GM18508 (cell line): ENCODE measurements around the gene PRKCI.
"Not testable (repeated sequence)": the region's sequence is repeated elsewhere in the genome, so short reads cannot be mapped to it uniquely, and the experiment has no call there.

Source experiments
- ATAC-seq: cut with Tn5 transposase; IDR thresholded peaks from one replicate; pipeline ENCODE4 v1.9.1; 2021; ENCODE audit warnings: moderate number of reproducible peaks; ENCODE audit not compliant: insufficient read depth, unreplicated experiment

Gene PRKCI

DNA sequence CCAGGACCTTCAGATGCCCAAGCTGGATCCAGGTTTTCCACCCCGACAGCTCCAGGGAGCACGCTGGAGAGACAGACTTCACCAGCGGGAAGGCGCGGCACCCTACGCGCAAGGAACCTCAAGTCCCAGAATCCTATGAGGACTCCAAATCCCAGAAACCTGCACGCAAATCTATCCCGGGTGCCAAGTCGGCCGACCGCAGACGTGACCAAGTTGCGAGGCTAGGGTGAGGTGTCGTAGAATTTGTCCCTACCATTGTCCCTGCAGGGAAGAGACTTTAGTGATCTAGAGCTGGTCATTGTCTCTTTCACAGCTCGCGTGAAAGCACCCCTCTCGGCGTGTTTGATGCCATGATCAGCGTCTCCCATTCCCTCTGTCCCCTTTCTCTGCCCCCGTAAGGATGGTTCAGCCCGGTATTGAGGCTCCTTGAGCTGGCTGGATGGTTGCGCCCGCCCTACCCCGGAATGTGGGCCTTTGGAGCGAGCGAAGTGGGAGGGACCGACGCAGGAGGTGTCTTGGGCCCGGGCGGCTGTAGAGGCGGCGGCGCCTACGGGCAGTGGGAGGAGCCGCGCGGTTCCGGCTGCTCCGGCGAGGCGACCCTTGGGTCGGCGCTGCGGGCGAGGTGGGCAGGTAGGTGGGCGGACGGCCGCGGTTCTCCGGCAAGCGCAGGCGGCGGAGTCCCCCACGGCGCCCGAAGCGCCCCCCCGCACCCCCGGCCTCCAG, at the start of gene PRKCI:
PRKCI (plus strand) TSS at position 501 of the 723 bp plus-strand sequence. CDS start 246 bp downstream, outside the sequence.
- peak; percentile 84 for ATAC-seq

DNA sequence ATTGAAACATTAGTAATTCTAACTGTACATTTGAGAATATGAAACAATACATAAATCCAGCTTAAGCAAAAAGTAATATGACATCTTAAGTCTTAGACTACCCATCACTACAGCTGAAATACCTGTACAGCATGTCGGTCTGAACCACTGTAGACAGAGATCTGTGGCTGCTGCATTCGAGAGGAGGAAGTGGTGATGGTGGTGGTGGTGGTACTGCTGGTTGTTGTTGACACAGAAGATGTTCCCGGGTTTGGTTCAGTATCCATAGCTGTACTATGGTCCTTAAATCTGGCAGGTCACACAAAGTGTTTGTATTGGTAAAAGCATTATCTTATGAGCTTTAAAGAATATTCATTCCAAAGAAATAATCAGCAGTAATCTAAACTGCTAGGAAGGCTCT, 43.6 kb upstream of the PRKCI start:
- ATAC-seq, result no peak

DNA sequence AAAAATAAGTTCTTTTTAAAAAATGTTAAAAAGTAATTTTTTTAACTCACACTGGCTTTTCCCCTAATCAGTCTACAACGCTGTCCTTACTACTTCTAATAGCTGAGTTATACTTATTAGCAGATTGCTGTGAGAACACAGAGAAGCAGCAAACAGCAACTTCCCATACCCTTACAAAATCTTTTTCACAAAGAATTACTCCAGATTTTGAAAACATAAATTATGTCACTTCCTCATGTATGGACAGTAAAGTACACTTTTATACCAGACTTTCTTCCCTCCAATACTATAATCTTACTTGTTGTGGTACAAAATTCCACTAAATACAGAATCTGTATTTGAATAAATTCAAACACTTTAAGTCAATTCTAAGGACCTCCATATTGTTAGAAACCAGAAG, 42.8 kb upstream of the PRKCI start:
- ATAC-seq, result no peak

DNA sequence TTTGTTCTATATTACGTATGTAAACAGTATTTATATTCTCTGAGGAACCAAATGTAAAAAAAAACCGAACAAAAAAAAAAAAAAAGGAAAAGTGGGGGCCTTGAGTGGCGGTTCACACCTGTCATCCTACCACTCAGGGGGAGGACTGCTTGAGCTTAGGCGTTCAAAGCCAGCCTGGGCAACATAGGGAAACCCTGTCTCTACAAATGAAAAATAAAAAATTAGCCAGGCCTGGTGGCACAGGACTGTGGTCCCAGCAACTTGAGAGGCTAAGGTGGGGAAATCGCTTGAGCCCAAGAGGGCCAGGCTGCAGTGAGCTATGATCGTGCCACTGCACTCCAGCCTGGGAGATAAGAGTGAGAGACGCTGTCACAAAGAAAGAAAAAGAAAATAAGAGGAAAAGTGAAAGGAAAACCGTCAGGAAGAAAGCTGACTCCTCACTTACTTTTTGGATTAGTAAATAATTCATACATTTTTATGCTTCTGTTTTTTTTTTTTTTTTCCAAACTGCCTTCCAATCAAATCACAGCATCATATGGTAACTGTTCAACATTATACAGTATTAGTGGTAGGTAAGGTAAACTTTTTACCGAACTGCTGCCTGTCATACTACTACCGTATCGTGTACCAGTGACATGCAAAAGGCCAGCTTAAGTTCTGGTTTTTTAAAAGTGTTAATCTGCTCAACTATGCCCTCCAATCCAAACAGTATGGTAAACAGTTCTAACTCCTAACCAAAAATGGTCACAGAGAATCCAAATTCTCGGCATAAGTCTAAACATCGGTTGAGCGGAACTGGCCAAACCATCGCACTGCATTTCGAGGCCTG, 41.9 kb upstream of the PRKCI start:
- peak; percentile 20 for ATAC-seq

DNA sequence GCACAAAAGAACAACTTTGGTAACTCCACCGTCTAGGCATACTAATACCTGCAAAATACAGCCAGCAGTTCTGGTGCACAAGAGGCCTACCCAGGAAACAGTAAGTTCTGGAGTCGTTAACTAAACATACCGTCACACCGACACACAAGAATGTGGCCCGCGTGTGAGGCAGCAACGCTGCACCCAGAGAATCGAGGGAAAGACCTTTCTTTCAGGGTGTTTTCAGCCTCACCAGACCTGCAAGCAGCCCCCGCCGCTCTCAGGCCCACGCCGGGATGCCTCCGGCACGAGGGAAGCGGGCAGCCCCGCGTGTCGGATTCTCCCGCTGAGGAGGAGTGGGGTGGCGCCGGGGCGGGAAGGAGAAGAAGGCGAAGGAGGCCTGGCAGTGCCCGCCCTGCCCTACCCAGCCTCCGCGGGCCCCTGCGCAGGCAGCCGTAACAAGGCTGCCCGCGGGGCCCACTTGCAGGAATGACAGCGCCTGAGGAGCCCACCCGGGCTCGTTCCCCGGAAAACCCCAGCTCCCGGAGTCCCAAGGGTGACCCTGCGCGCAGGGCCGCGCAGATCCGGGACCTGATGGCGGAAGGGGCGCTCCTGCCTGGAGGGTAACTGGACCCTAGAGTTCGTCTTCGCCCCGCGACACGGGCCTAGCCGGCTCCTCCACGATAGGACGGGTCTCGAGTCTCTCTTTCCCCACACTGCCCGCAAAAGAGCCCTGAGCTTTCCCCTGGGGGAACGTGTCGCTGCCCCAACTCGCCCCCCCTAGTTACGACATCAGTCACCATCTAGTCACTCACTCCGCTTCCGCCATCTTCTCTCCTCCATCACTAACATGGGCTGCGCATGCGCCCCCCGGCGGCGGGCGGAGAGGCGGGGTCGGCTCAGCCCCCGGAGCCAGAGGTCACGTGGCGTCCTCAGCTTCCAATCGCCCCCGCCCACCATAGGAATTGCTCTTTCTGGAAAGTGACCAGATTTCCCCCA, 41.0 kb upstream of the PRKCI start, which contains the start of gene PHC3:
PHC3 (minus strand) TSS at position 826 of the 978 bp plus-strand sequence; CDS start at position 808, 18 bp downstream.
- peak; percentile 63 for ATAC-seq

DNA sequence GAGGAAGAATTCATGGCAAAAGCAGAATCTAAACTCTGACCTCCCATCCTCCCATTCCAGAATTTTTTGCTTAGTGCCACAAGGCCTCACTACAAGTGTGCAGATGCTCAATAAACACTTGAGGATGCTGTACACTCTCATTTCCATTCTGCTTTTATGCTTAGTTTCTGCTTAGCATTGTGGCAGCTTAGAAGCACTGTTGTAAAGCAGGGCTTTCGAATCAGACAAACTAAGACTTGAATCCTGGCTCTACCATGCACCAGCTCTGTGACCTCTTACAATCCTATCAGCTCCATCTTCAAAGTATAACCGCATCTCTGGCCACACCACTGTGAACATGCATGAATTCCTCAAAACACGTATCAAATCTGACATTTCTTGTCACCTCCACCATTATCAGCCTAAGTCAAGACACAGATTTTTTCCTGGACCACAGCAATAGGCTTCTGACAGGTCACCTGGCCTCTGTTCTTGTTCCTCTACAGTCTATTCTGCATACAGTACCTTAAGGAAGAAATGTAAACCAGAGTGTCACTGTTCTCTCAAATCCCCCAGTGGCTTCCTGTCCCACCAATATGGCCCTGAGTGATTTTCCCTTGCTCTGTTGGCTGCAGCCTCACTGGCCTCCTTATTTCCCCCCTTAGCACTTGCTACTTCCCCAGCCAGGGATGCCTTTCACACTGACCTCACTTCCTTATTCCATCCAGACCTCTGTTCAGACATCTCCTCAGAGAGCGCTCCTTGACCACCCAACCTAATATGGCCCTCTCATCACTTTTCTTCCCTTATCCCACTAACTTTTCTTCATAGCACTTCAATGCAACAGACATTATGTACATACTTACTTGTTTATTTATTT, 32.6 kb upstream of the PRKCI start:
- ATAC-seq, result no peak

DNA sequence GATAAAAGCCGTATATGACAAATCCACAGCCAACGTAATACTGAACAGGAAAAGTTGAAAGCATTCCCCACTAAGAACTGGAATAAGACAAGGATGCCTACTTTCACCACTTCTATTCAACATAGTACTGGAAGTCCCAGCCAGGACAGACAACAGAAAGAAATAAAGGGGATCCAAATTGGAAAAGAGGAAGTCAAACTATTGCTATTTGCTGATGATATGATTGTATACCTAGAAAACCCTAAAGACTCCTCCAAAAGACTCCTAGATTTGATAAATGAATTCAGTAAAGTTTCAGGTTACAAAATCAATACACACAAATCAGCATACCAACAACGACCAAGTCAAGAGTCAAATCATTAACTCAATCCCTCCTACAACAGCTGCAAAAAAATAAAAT, 26.5 kb upstream of the PRKCI start:
- not testable (repeated sequence) for ATAC-seq

DNA sequence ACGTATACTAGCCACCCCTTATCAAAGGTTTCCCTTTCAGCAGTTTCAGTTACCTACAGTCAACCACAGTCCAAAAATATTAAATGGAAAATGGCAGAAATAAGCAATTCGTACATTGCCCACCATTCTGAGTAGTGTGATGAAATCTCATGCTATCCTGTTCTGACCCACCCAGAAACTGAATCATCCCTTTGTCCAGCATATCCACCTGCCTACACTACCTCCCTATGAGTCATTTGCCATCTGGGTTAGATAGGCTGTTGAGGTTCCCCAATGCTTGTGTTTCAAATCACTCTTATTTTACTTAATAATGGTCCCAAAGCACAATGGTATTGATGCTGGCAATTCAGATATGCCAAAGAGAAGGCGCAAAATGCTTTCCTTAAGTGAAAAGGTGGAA, 25.4 kb upstream of the PRKCI start:
- ATAC-seq, result no peak

DNA sequence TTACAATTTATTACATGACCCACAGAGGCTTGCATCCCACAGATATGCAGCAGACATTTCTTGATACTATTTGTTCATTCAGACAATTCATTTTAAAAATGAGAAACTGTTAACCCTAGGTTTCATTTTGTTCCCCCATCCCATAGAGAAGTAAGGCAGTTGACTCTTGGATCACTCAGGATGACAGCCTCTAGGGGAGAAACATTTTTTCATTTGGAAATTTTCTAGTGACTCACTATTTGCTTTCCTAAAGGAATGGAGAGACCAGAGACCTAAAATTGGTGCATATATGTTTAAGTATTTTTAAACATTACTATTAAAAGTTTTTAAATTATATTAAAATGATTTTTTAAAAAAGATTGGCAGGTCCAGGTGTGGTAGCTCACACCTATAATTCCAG, 21.2 kb upstream of the PRKCI start:
- ATAC-seq, result no peak

DNA sequence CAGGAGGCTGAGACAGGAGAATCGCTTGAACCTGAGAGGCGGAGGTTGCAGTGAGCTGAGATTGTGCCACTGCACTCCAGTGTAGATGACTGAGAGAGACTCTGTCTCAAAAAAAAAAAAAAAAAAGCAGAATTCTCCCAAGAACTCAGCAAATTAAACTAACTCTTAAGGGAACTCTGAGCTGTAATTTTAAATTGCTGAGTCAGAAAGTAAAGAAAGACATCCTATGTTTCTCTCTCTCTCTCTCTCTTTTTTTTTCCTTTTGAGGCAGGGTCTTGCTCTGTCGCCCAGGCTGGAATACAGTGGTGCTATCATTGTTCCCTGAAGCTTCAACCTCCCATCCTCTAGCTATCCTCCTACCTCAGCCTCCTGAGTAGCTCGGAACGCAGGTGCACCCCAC, 20.7 kb upstream of the PRKCI start:
- no peak for ATAC-seq

DNA sequence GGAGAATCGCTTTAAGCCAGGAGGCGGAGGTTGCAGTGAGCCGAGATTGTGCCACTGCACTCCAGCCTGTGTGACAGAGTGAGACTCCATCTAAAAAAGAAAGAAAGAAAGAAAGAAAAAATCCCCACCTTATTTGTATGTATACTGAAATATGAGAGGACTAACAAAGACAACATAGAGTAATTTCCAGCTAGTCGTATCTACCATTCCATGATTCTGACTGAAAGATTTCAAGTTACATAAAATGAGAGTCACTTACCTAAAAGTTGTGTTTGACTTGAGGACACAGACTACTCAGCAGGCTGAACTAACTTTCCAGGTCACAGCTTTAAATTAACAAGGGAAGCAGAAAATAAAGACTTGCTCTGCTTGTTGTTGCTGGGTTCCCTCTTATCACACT, 18.8 kb upstream of the PRKCI start:
- no peak for ATAC-seq

DNA sequence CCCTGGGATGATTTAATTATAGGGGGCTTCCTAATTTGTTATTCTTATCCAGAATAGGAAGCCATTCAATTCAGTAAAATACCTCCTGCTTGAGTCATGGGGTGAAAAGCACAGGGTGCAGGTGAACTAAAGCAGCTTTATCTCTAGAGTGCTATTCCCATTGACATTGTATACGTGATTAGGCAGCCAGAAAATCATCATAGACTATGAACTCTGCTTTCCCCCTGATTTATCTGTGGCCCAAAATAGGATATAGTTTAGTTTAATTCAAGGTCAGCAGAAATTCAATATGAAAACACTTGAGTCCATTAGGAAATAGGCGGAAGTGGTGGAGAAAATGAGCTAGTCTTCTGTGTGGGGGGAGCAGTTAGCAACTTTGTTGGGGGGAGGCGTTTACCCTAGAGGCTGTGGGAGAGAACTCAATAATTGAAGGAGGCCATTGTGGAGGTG, 18.2 kb upstream of the PRKCI start:
- ATAC-seq, result no peak

DNA sequence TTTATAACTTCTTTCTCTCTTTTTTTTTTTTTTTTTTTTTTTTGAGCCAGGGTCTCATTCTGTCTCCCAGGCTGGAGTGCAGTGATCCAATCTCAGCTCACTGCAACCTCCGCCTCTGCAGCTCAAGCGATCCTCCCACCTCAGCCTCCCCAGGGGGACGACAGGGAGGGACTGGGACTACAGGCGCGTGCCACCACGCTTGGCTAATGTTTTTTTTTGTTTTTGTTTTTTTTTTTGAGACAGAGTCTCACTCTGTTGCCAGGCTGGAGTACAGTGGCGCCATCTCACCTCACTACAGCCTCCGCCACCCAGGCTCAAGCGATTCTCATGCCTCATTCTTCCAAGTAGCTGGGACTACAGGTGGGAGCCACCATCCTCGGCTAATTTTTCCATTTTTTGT, 17.7 kb upstream of the PRKCI start:
- ATAC-seq, result no peak

DNA sequence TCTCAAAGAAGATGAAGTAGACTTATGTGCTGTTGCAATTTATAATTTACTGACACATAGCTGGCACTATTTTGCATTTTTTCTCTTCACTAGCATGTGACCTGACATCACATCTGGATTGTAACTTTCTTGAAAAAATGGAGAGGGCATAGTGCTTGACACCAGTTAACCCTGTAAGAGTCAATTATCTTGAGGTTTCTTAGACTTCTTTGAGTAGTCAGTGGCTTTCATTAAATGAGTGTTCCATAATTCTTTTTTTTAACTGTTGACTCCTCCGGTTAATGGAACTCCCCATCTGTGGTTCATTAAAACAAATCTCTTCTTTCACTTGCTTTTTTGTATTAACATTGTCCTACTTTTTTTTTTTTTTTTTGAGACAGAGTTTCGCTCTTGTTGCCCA, 16.9 kb upstream of the PRKCI start:
- ATAC-seq, result no peak

DNA sequence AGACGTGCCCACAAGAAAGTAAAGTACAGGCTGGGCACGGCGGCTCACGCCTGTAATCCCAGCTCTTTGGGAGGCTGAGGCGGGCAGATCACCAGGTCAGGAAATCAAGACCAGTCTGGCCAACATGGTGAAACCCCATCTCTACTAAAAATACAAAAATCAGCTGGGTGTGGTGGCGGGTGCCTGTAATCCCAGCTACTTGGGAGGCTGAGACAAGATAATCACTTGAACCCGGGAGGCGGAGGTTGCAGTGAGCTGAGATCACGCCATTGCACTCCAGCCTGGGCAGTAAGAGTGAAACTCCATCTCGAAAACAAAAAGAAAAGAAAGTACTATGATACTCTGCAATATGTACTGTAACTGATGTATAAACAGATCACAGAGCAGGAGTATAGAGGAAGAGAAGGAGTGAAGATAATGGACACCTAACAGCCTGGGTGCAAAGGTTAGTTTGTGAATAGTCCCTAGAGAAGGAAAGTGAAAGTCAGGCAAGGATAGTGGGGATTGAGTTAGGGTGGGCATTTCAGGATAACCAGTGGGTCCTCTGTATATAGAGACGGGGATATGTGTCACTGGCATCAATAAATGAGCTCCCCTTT, 16.0 kb upstream of the PRKCI start:
- not testable (repeated sequence) for ATAC-seq

DNA sequence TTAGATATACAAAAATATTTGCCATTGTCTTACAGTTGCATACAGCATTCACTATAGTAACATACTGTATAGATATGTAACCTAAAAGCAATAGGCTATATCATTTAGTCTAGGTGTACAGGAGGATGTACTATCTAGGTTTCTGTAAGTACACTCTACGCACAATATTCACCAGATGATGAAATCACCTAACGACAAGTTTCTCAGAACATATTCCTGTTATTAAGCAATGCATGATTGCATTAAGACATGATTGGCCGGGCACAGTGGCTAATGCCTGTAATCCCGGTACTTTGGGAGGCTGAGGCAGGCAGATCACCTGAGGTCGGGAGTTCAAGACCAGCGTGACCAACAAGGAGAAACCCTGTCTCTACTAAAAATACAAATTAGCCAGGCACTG, 14.5 kb upstream of the PRKCI start:
- ATAC-seq, result no peak

DNA sequence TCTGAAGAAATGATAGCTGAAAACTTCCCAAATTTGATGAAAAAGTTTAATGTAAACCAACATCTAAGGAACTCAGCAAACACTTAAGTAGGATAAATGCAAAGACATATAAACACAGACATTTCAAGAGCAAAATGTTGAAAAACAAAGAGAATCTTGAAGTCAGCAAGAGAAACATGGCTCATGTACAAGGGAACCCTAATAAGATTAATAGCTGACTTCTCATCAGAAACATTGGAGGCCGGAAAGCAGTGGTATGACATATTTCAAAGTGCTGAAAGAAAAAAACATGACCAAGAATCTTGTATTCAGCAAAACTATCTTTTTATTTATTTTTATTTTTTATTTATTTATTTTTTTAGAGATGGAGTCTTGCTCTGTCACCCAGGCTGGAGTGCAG, 10.6 kb upstream of the PRKCI start:
- no peak for ATAC-seq

DNA sequence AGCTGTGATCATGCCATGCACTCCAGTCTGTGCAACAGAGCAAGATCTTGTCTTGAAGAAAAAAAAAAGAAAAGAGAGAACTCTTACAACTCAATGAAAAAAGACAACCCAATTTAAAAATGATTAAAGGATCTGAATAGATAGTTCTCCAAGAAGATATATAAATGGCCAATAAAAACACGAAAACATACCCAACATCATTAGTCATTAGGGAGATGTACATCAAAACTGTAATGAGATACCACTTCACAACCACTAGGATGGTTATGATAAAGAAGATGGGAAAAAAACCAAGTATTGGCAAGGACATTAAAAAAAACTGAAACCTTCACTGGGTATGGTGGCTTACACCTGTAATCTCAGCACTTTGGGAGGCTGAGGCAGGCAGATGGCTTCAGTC, 2.4 kb upstream of the PRKCI start:
- no peak for ATAC-seq

DNA sequence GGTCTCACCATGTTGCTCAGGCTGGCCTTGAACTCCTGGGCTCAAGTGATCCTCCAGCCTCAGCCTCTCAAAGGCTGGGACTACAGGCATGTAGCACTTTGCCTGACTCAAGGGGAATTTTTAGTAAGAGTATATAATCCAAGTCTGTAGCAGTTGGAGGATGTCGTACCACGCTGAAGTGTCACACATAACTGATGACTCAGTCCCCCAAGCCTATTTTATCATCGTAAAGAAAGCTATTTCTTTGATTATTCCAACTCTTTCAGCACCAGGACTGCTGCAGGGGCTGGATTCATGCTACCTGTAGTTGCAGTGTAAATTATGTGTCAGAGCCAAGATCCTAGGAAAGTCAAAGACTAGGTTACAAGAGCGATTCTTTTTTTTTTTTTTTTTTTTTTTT, 1.4 kb upstream of the PRKCI start:
- ATAC-seq, result no peak
